Trophoblast cell (in vitro differentiated cells and primary cell): Measurements from ENCODE around the gene B3GALT4. TPM values are rescaled to one million over a fixed set of nuclear protein-coding genes. Genes with fewer than 3 reads are reported as not detected.

ENCODE experiments used
- DNase-seq, 2 donors: peaks; one replicate each; pipeline ENCODE4 v3.0.0-alpha.2; 2016
- H2AFZ ChIP-seq: 2 replicates; pipeline ENCODE4 v1.6.1; 2013; ENCODE audit warnings: low read length, moderate library complexity, mild to moderate bottlenecking; ENCODE audit not compliant: insufficient read depth, poor library complexity
- H2AK5ac ChIP-seq: 2 replicates; pipeline ENCODE4 v1.6.1; 2013; ENCODE audit warnings: mild to moderate bottlenecking, low read length
- H2BK120ac ChIP-seq: 2 replicates; pipeline ENCODE4 v1.6.1; 2013; ENCODE audit warnings: low read length, mild to moderate bottlenecking, moderate library complexity; ENCODE audit not compliant: insufficient read depth, poor library complexity
- H2BK12ac ChIP-seq: 2 replicates; pipeline ENCODE4 v1.6.1; 2013; ENCODE audit warnings: mild to moderate bottlenecking, low read length, moderate library complexity
- H2BK5ac ChIP-seq: 2 replicates; pipeline ENCODE4 v1.6.1; 2013; ENCODE audit warnings: low read length, low read depth, moderate library complexity, mild to moderate bottlenecking; ENCODE audit not compliant: poor library complexity
- H3K14ac ChIP-seq: 2 replicates; pipeline ENCODE4 v1.6.1; 2013; ENCODE audit warnings: mild to moderate bottlenecking, low read length
- H3K18ac ChIP-seq: 2 replicates; pipeline ENCODE4 v1.6.1; 2013; ENCODE audit warnings: mild to moderate bottlenecking, low read length
- H3K23ac ChIP-seq: 2 replicates; pipeline ENCODE4 v1.6.1; 2013; ENCODE audit warnings: low read length
- H3K27ac ChIP-seq: 2 replicates; pipeline ENCODE4 v1.5.1; 2013; ENCODE audit warnings: low read depth, mild to moderate bottlenecking, inconsistent platforms, low read length, moderate library complexity
- H3K27me3 ChIP-seq: 2 replicates; pipeline ENCODE4 v1.6.1; 2013; ENCODE audit warnings: inconsistent platforms, mild to moderate bottlenecking, low read length, moderate library complexity; ENCODE audit not compliant: insufficient read depth
- H3K36me3 ChIP-seq, 2 experiments: 1 replicate in 1 of 2; 2 replicates in 1 of 2; pipeline ENCODE4 v1.6.1; 2013; ENCODE audit warnings: low read length in 2 of 2, mild to moderate bottlenecking in 2 of 2, moderate library complexity in 1 of 2; ENCODE audit not compliant: insufficient read depth in 2 of 2, control insufficient read depth in 1 of 2
- H3K4ac ChIP-seq: 2 replicates; pipeline ENCODE4 v1.6.1; 2013; ENCODE audit warnings: low read depth, mild to moderate bottlenecking, low read length, moderate library complexity
- H3K4me1 ChIP-seq, 2 experiments: 1 replicate in 1 of 2; 2 replicates in 1 of 2; pipeline ENCODE4 v1.6.1; 2013; ENCODE audit warnings: low read length in 2 of 2, mild to moderate bottlenecking in 2 of 2, moderate library complexity in 1 of 2; ENCODE audit not compliant: insufficient read depth in 2 of 2, control insufficient read depth in 1 of 2
- H3K4me2 ChIP-seq: 2 replicates; pipeline ENCODE4 v1.6.1; 2013; ENCODE audit warnings: inconsistent platforms, mild to moderate bottlenecking, low read length, moderate library complexity
- H3K4me3 ChIP-seq: 2 replicates; pipeline ENCODE4 v1.5.1; 2013; ENCODE audit warnings: mild to moderate bottlenecking, low read depth, low read length, inconsistent platforms
- H3K79me1 ChIP-seq: one replicate; pipeline ENCODE4 v1.6.1; 2013; ENCODE audit warnings: low read length
- H3K79me2 ChIP-seq: 2 replicates; pipeline ENCODE4 v1.6.1; 2013; ENCODE audit warnings: low read length, mild to moderate bottlenecking; ENCODE audit not compliant: control insufficient read depth, insufficient read depth, poor library complexity
- H3K9ac ChIP-seq: 2 replicates; pipeline ENCODE4 v1.6.1; 2013; ENCODE audit warnings: mild to moderate bottlenecking, low read length
- H3K9me3 ChIP-seq: 2 replicates; pipeline ENCODE4 v1.6.1; 2013; ENCODE audit warnings: low read depth, mild to moderate bottlenecking, control low read depth, inconsistent platforms, low read length; ENCODE audit not compliant: insufficient read depth
- H4K12ac ChIP-seq: 2 replicates; pipeline ENCODE4 v1.6.1; 2013; ENCODE audit warnings: low read depth, mild to moderate bottlenecking, low read length, moderate library complexity
- H4K8ac ChIP-seq: 2 replicates; pipeline ENCODE4 v1.6.1; 2013; ENCODE audit warnings: low read depth, mild to moderate bottlenecking, low read length, moderate library complexity
- H4K91ac ChIP-seq: one replicate; pipeline ENCODE4 v1.6.1; 2013; ENCODE audit warnings: low read depth, mild to moderate bottlenecking, low read length, moderate library complexity
- WGBS: extraction: QIAGEN DNeasy Blood & Tissue Kit; methylation state at CpG from one replicate; pipeline ENCODE4 v1.1.7; 2013; ENCODE audit warnings: missing lambda C conversion rate; ENCODE audit not compliant: insufficient read length, insufficient coverage; ENCODE audit errors: extremely low coverage; 5-methylcytosine and 5-hydroxymethylcytosine counted together
- polyA plus RNA-seq: library from polyadenylated mRNA; stranded (reverse); fragments of 200-250 nt; gene quantifications from 2 replicates; pipeline ENCODE4 v1.2.3, GENCODE V29; 2013

The B3GALT4 gene, protein sequence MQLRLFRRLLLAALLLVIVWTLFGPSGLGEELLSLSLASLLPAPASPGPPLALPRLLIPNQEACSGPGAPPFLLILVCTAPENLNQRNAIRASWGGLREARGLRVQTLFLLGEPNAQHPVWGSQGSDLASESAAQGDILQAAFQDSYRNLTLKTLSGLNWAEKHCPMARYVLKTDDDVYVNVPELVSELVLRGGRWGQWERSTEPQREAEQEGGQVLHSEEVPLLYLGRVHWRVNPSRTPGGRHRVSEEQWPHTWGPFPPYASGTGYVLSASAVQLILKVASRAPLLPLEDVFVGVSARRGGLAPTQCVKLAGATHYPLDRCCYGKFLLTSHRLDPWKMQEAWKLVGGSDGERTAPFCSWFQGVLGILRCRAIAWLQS
- polyA plus RNA-seq, result 4.4 TPM in 2 replicates

DNA sequence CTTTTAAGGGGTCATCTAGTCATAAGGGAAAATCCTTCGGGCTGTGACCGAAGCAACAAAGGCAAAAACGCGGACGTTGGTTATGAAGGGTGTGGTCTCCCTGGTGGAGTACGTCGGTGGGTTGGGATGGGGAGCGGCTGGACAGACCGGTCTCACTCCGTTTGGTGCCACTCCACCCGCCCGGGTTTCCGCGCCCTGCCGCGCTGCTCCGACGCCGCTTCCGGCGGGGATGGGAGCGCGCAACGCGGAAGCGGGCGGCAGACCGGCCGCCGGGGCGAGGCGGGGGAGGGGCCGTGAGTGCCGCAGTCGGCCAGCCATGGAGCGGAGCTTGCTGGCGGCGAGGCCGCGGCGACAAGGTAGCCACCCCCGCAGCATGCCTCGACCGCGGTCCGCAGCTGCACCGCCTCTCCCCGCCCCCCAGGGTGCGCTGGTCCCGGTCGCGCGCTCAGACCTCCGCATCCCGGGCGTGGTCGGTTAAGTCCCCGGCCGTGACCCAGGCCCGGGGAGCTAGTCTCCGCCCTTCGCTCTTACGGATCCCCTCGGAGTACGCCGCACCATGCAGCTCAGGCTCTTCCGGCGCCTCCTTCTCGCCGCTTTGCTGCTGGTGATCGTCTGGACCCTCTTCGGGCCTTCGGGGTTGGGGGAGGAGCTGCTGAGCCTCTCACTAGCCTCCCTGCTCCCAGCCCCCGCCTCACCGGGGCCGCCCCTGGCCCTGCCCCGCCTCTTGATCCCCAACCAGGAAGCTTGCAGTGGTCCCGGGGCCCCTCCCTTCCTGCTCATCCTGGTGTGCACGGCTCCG lies at the start of gene B3GALT4:
Gene B3GALT4 (plus strand): TSS at position 260 of the 799 bp plus-strand sequence. CDS start 297 bp downstream, at position 557.
- Histone ChIP-seq H3K36me3 (peaks cover 48 to 57% of the 10 kb centered on the region in 2 experiments), H3K79me1 (peaks cover 12% of the 10 kb centered on the region), H4K8ac (peak within 1 kb of the TSS; percentile 96), H3K4ac (peak within 1 kb of the TSS; percentile 89), H3K23ac (no peak within 1 kb of the TSS), H3K14ac (peak within 1 kb of the TSS; percentile 89), H4K91ac (peak within 1 kb of the TSS; percentile 91), H3K27me3 (no peaks in the 10 kb centered on the region), H3K9ac (peak within 1 kb of the TSS; percentile 84), H3K4me3 (peak within 1 kb of the TSS; percentile 84), H3K27ac (peak within 1 kb of the TSS; percentile 97), H4K12ac (peak within 1 kb of the TSS; percentile 78), H2BK120ac (peak within 1 kb of the TSS; percentile 37), H2BK5ac (peak within 1 kb of the TSS; percentile 81), H3K18ac (peak within 1 kb of the TSS; percentile 56), H2AFZ (peak within 1 kb of the TSS; percentile 38), H3K9me3 (no peaks in the 10 kb centered on the region), H3K4me2 (peak within 1 kb of the TSS; percentile 62), H3K4me1 (peaks cover 3 to 12% of the 10 kb centered on the region in 2 experiments), H3K79me2 (peaks cover 13% of the 10 kb centered on the region), H2AK5ac (peak within 1 kb of the TSS; percentile 36), H2BK12ac (no peak within 1 kb of the TSS)
- DNase-seq, result peak; percentile 61 to 78
- no CpG with 5 or more reads among the region's 80 CpGs for WGBS

DNA sequence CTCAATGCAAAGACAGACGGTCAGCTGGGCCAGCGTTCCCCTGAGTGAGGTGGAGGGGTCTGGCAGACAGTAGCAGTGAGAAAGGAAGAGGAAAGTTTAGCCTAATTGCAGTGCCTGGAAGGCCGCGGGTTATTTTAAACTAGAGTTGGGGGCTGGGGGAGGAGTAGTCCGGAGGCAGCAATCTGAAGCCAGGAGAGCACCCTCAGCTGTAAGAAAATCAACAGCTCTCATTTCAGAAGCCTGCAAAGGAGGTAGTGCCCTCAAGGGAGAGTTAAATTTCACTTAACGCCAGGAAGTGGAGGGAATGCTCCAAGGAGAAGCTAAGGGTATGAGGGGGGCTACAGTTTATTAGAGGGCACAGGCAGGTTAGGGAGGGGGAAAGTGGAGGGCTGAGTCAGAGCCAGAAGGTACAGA lies 41.7 kb upstream of the B3GALT4 start:
- Histone ChIP-seq H2AK5ac (no peak overlapping the region), H3K4ac (no peak overlapping the region), H3K27ac (no peak overlapping the region), H3K79me2 (no peaks in the 10 kb centered on the region), H3K23ac (no peak overlapping the region), H4K91ac (no peak overlapping the region), H3K9ac (no peak overlapping the region), H4K12ac (no peak overlapping the region), H3K79me1 (no peaks in the 10 kb centered on the region), H3K36me3 (no peaks in the 10 kb centered on the region), H3K4me3 (no peak overlapping the region), H3K27me3 (no peaks in the 10 kb centered on the region), H4K8ac (no peak overlapping the region), H3K4me2 (no peak overlapping the region), H3K9me3 (no peaks in the 10 kb centered on the region), H2BK120ac (no peak overlapping the region), H2AFZ (no peak overlapping the region), H3K14ac (no peak overlapping the region), H2BK5ac (no peak overlapping the region), H2BK12ac (no peak overlapping the region), H3K4me1 (peaks cover 4 to 5% of the 10 kb centered on the region in 2 experiments), H3K18ac (no peak overlapping the region)
- no CpG with 5 or more reads among the region's 6 CpGs for WGBS
- no peak for DNase-seq

DNA sequence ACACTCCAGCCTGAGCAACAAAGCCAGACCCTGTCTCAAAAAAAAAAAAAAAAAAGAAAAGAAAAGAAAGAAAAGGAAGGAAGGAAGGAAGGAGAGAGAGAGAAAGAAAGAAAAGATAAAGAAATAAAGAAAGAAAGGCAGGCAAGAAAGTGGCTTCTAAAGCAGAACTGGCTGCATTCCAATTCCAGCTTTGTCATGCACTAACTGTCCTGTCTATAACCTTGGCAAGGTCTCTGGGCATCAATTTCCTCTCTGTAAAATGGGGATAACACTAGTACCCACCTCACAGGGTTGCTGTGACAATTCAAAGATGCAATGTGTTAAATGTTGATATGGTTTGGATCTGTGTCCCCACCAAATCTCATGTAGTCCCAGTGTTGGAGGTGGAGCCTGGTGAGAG lies 40.6 kb upstream of the B3GALT4 start:
- H2BK5ac ChIP-seq, result no peak overlapping the region
- H3K27ac ChIP-seq, result no peak overlapping the region
- no peak overlapping the region for H3K18ac ChIP-seq
- no peak overlapping the region for H3K14ac ChIP-seq
- no peak overlapping the region for H2BK120ac ChIP-seq
- no peak overlapping the region for H4K8ac ChIP-seq
- H3K23ac ChIP-seq, result no peak overlapping the region
- H3K4me1 ChIP-seq, result peaks cover 4 to 5% of the 10 kb centered on the region in 2 experiments
- no peak overlapping the region for H3K9ac ChIP-seq
- no peak overlapping the region for H2BK12ac ChIP-seq
- no peaks in the 10 kb centered on the region for H3K27me3 ChIP-seq
- H3K4ac ChIP-seq, result no peak overlapping the region
- H3K4me2 ChIP-seq, result no peak overlapping the region
- H3K79me2 ChIP-seq, result no peaks in the 10 kb centered on the region
- DNase-seq, result no peak
- H2AK5ac ChIP-seq, result no peak overlapping the region
- no peak overlapping the region for H4K12ac ChIP-seq
- H2AFZ ChIP-seq, result no peak overlapping the region
- H3K36me3 ChIP-seq, result no peaks in the 10 kb centered on the region
- H3K9me3 ChIP-seq, result no peaks in the 10 kb centered on the region
- no peak overlapping the region for H4K91ac ChIP-seq
- H3K79me1 ChIP-seq, result no peaks in the 10 kb centered on the region
- H3K4me3 ChIP-seq, result no peak overlapping the region

DNA sequence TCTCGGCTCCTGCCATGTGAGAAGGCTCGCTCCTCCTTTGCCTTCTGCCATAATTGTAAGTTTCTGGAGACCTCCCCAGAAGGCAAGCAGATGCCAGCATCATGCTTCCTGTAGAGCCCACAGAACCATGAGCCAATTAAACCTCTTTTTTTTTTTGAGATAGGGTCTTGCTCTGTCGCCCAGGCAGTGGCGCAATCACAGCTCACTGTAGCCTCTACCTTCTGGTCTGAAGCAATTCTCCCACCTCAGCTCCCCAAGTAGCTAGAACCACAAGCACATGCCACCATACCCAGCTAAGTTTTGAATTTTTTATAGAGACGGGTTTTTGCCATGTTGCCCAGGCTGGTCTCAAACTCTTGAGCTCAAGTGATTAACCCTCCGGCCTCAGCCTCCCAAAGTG lies 40.1 kb upstream of the B3GALT4 start:
- Histone ChIP-seq H3K4me2 (no peak overlapping the region), H3K27me3 (no peaks in the 10 kb centered on the region), H3K18ac (no peak overlapping the region), H3K4me3 (no peak overlapping the region), H3K4ac (no peak overlapping the region), H3K4me1 (peaks cover 4 to 5% of the 10 kb centered on the region in 2 experiments), H4K12ac (no peak overlapping the region), H4K91ac (no peak overlapping the region), H3K36me3 (no peaks in the 10 kb centered on the region), H2AFZ (no peak overlapping the region), H2BK12ac (no peak overlapping the region), H2BK120ac (no peak overlapping the region), H4K8ac (no peak overlapping the region), H3K79me1 (no peaks in the 10 kb centered on the region), H3K79me2 (no peaks in the 10 kb centered on the region), H3K9ac (no peak overlapping the region), H2AK5ac (no peak overlapping the region), H3K23ac (no peak overlapping the region), H3K14ac (no peak overlapping the region), H3K27ac (no peak overlapping the region), H3K9me3 (no peaks in the 10 kb centered on the region), H2BK5ac (no peak overlapping the region)
- DNase-seq, result no peak
- no CpG with 5 or more reads among the region's 6 CpGs for WGBS
